HepG2 (cell line): ENCODE results near the gene ESM1. TPM values are rescaled to one million over a fixed set of nuclear protein-coding genes. Genes with fewer than 3 reads are reported as not detected.

Experiments
- ATAC-seq: fragments of 200-7000 bp; cut with Tn5 transposase; 3 replicates; pipeline ENCODE4 v1.9.1; 2020; ENCODE audit warnings: mild to moderate bottlenecking, moderate library complexity
- BruUV-seq: library from RNA; stranded (reverse); fragments of 400-500 nt; replicated peaks from 2 replicates; lab custom pipeline; 2021; lab: Mats Ljungman, UMichigan
- CTCF ChIA-PET: fragments of 300-600 bp; formaldehyde crosslinking; extraction: SDS; loops from one replicate; lab custom pipeline; 2021; ENCODE audit warnings: low total read pairs, inconsistent platforms, low intra/inter-chr PET ratio; lab: Yijun Ruan, JAX
- POLR2A ChIA-PET: fragments of 350-600 bp; sonication (Branson Sonifier 250); formaldehyde crosslinking; loops from one replicate; lab custom pipeline; 2020; ENCODE audit warnings: antibody characterized with exemption, inconsistent platforms; lab: Yijun Ruan, JAX
- DNase-seq: peaks from one replicate; pipeline ENCODE4 v3.0.0-alpha.2; 2015; ENCODE audit warnings: low spot score
- FAIRE-seq: peaks from 3 replicates; lab custom pipeline; 2011; peaks lifted over from hg19 to GRCh38; lab: Jason Lieb, UNC
- H2AFZ ChIP-seq: one replicate; pipeline ENCODE4 v1.6.1; 2011; ENCODE audit warnings: low read length, inconsistent platforms
- H3K27ac ChIP-seq: fragments of 300-600 bp; 3 replicates; pipeline ENCODE4 v1.8.0; 2011; ENCODE audit warnings: mixed run types, mild to moderate bottlenecking, mixed read lengths, low read length, inconsistent platforms; ENCODE audit not compliant: insufficient read depth; ENCODE audit errors: extremely low read length
- H3K27me3 ChIP-seq, 2 experiments: fragments of 200-600 bp in 1 of 2; 2 replicates in 1 of 2; 3 replicates in 1 of 2; pipeline versions ENCODE4 v1.6.0 to v1.8.0; 2011; ENCODE audit warnings: low read length in 2 of 2, mild to moderate bottlenecking in 2 of 2, moderate library complexity in 2 of 2, inconsistent platforms in 1 of 2; ENCODE audit not compliant: insufficient read depth in 2 of 2, control insufficient read depth in 1 of 2
- H3K36me3 ChIP-seq, 2 experiments: fragments of 200-600 bp in 1 of 2; replicated peaks in 1 of 2; 2 replicates in 1 of 2; 3 replicates in 1 of 2; pipeline versions ENCODE4 v1.5.1 to v1.8.0; 2011; ENCODE audit warnings: low read length in 2 of 2, inconsistent platforms in 1 of 2; ENCODE audit not compliant: insufficient read depth in 2 of 2, control insufficient read depth in 1 of 2
- H3K4me1 ChIP-seq: 2 replicates; pipeline ENCODE4 v1.5.1; 2012; ENCODE audit warnings: low read length, inconsistent platforms; ENCODE audit not compliant: insufficient read depth
- H3K4me2 ChIP-seq: 2 replicates; pipeline ENCODE4 v1.6.0; 2011; ENCODE audit warnings: low read depth, low read length, inconsistent platforms
- H3K4me3 ChIP-seq, 3 experiments: fragments of 200-600 bp in 1 of 3; sonication (generic), shearing (Covaris generic) in 1 of 3; replicated peaks in 1 of 3; 2 replicates each; pipeline ENCODE4 v1.5.1; 2011 to 2016; ENCODE audit warnings: low read length in 3 of 3, inconsistent platforms in 2 of 3, low read depth in 2 of 3, mild to moderate bottlenecking in 2 of 3, control low read depth in 1 of 3, mixed read lengths in 1 of 3; ENCODE audit not compliant: insufficient read depth in 1 of 3
- H3K79me2 ChIP-seq: one replicate; pipeline ENCODE4 v1.6.1; 2011; ENCODE audit warnings: low read length, inconsistent platforms; ENCODE audit not compliant: insufficient read depth
- H3K9ac ChIP-seq: 2 replicates; pipeline ENCODE4 v1.6.0; 2011; ENCODE audit warnings: mild to moderate bottlenecking, low read depth, low read length, inconsistent platforms; ENCODE audit not compliant: insufficient read depth
- H3K9me3 ChIP-seq: 2 replicates; pipeline ENCODE4 v1.5.1; 2012; ENCODE audit warnings: mild to moderate bottlenecking, low read length
- H4K20me1 ChIP-seq: 2 replicates; pipeline ENCODE4 v1.6.0; 2011; ENCODE audit warnings: inconsistent platforms, mild to moderate bottlenecking, low read length, moderate library complexity; ENCODE audit not compliant: insufficient read depth
- CHD4 ChIP-seq: fragments of 200-600 bp; sonication (generic); IDR thresholded peaks from 2 replicates; pipeline ENCODE4 v1.7.0; 2017; ENCODE audit warnings: mild to moderate bottlenecking, low read length, borderline replicate concordance
- ZHX2 ChIP-seq, 2 experiments: sonication (generic) in 1 of 2; formaldehyde crosslinking in 1 of 2; IDR thresholded peaks; 2 replicates each; pipeline versions ENCODE4 v1.6.1 to v1.9.0; 2014 to 2022; ENCODE audit warnings: antibody characterized with exemption in 1 of 2, borderline replicate concordance in 1 of 2, inconsistent platforms in 1 of 2, low read depth in 1 of 2, missing genetic modification reagents in 1 of 2
- ZNF703 ChIP-seq: sonication (generic); formaldehyde crosslinking; IDR thresholded peaks from 2 replicates; pipeline ENCODE4 v1.5.1; 2020; ENCODE audit warnings: missing genetic modification reagents, mild to moderate bottlenecking, moderate library complexity, borderline replicate concordance
- WGBS: methylation state at CpG from one replicate; pipeline ENCODE4 v1.1.6; 2017; ENCODE audit warnings: low lambda C conversion rate; 5-methylcytosine and 5-hydroxymethylcytosine counted together
- in situ Hi-C: cut with HindIII; loops from 2 replicates; pipeline ENCODE4 v1.10.0; 2017; ENCODE audit warnings: low pct_unique_long_range_greater_than_20kb; ENCODE audit not compliant: extremely low pct_ligation_motif_present
- intact Hi-C: fragments of 100-400 bp; cut with micrococcal nuclease; formaldehyde crosslinking; loops from one replicate; pipeline ENCODE4 v1.10.0; 2022; ENCODE audit not compliant: unreplicated experiment
- polyA plus RNA-seq, 8 experiments: library from polyadenylated mRNA; depleted of rRNA in 3 of 8; stranded (reverse) in 7 of 8; unstranded in 1 of 8; fragments of >200 nt; fragmentation: Illumina TruSeq in 4 of 8; extraction: Trizol in 4 of 8; gene quantifications; 2 replicates each; pipeline versions ENCODE4 v1.2.1 to v1.2.3, GENCODE V29; 2011 to 2016; ENCODE audit warnings: low read depth in 4 of 8, missing spikeins in 1 of 8, mixed read lengths in 1 of 8; ENCODE audit not compliant: insufficient read depth in 1 of 8
- total RNA-seq, 5 experiments: library from RNA; depleted of rRNA; stranded (reverse); fragments of >200 nt; fragmentation: Illumina TruSeq; extraction: Trizol; gene quantifications; 2 replicates each; pipeline ENCODE4 v1.2.3, GENCODE V29; 2016; ENCODE audit warnings: low read depth in 1 of 5

Gene ESM1
- total and polyA plus RNA-seq, 2 of the 13 experiments (the other 11 are each of a cell fraction or from before 2014, with no cell fraction given), result not detected

- no peaks in the 10 kb centered on the region for H4K20me1 ChIP-seq
- FAIRE-seq (no peak), ATAC-seq (no peak), DNase-seq (no peak)
- H3K27me3 ChIP-seq, result peaks cover 0 to 5% of the 10 kb centered on the region in 2 experiments; a peak in 2 of 5 replicates
- H3K9ac ChIP-seq, result no peak overlapping the region
- no peak overlapping the region for H3K27ac ChIP-seq
- H3K4me2 ChIP-seq, result no peak overlapping the region
- no peaks in the 10 kb centered on the region for H3K36me3 ChIP-seq
- TF ChIP-seq ZNF703 (CRISPR knock-in tag), result no peak
- TF ChIP-seq CHD4, result no peak
- no peak for TF ChIP-seq ZHX2 (IDR thresholded peaks at IDR 0.05; ENCODE audit: low read depth)
- TF ChIP-seq ZHX2 (CRISPR knock-in tag; IDR thresholded peaks at IDR 0.05; ENCODE audit: borderline replicate concordance), result no peak
- H3K9me3 ChIP-seq, result no peaks in the 10 kb centered on the region
- no peak overlapping the region for H3K4me3 ChIP-seq
- CTCF ChIA-PET, result no interaction called here
- WGBS, result 52% methylated on average over 3 of the region's 3 CpGs
- no TSS peak for BruUV-seq
- POLR2A ChIA-PET, result no interaction called here
- no peak overlapping the region for H2AFZ ChIP-seq
- intact Hi-C loops (no loop called here), in situ Hi-C loops (no loop called here)
- H3K79me2 ChIP-seq, result no peaks in the 10 kb centered on the region
- H3K4me1 ChIP-seq, result no peaks in the 10 kb centered on the region
Measured at GRCh38 chr5:55027595-55027994, 42.2 kb upstream of the ESM1 start.
